Inflammatory macrophage (primary cell): ENCODE results near the gene ALDH16A1.
"Not testable (repeated sequence)": the region's sequence is repeated elsewhere in the genome, so short reads cannot be mapped to it uniquely, and the experiment has no call there.

Source experiments
- DNase-seq, 2 donors: peaks; one replicate each; pipeline ENCODE4 v3.0.0-alpha.2; 2020 to 2022

The ALDH16A1 gene

GRCh38 chr19:49441210-49441959, 11.6 kb upstream of the ALDH16A1 start, which contains the start of gene SLC17A7:
TSS of gene SLC17A7 (minus strand) at chr19:49441527. CDS start at chr19:49441379, 148 bp downstream.
- peak; percentile 6 to 20 for DNase-seq

GRCh38 chr19:49441960-49442350, 11.1 kb upstream of the ALDH16A1 start:
- no peak for DNase-seq

- DNase-seq: no peak
Measured at GRCh38 chr19:49442354-49442753, 10.7 kb upstream of the ALDH16A1 start.

DNA sequence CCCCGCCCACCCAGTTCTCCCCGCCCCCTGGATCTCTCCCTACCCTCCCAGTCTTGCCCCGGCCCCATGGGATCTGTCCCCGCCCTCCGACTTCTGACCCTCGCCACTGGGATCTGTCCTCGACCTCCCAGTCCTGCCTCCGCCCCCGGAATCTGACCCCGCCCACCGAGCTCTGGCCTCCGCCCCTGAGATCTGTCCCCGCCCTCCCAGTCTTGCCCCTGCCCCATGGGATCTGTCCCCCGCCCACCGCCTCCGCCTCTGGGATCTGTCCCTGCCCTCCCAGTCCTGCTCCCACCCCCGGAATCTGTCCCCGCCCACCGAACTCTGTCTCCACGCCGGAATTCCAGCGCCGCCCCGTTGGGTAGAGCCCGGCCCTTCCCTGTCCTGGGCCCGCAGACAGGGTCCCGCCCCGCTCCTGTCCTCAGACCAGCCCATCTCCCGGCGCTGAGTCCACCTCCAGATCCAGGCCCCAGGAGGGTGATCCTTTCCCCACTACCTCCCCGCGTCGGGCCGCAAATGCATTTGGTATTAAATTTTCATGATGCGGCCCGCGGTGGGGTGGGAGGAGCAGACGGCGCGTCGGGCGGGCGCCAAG, 10.2 kb upstream of the ALDH16A1 start:
- peak; percentile 51 to 74 for DNase-seq

GRCh38 chr19:49443366-49444099, 9.5 kb upstream of the ALDH16A1 start:
- DNase-seq: peak; percentile 92 to 96

GRCh38 chr19:49444100-49444700, 8.8 kb upstream of the ALDH16A1 start:
- DNase-seq: not testable (repeated sequence)

GRCh38 chr19:49445997-49446396, 7.0 kb upstream of the ALDH16A1 start:
- DNase-seq: peak; percentile 17 to 29

GRCh38 chr19:49447485-49448431, 5.3 kb upstream of the ALDH16A1 start:
- DNase-seq: no peak

- DNase-seq: no peak
Measured at GRCh38 chr19:49448432-49448786, 4.6 kb upstream of the ALDH16A1 start.

- no peak for DNase-seq
Measured at GRCh38 chr19:49450405-49450804, 2.6 kb upstream of the ALDH16A1 start.

DNA sequence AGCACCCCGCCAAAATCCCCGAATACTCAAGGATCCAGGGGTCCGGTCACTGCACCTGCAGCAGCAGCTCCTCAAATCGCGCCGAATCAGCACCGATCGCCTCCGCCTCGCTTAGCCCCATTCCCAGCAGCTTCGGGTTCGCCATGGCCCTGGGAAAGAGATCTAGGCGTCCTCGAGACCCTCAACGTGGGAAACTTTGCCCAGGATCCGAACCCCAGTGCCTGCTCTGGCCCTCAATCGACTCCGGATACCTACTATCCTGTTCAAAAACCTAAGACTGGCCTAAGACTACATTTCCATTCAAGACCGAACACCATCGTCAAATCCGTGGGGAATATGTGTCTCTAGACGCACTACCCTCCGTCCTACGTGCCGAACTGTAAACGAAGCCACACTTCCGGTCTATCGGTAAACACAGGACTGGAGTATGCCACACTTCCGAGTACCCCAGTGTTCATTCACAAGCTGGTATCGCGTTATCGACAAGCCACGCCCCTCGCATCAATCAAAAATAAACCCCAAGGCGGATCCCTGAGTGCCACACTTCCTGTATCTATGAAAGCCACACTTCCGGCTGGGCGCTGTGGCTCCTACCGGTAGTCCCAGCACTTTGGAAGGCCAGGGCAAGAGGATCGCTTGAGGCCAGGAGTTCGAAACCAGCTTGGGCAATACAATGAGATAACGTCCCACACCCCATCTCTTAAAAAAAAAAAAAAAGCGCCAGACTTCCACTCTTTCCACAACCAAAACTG, 1.4 kb upstream of the ALDH16A1 start, which contains the start of gene PIH1D1:
Gene PIH1D1, minus strand, starts transcription at position 385 of the 752 bp plus-strand sequence. Its CDS starts 240 bp downstream, at position 145.
- DNase-seq: peak; percentile 99

GRCh38 chr19:49453757-49454240, 774 bp downstream of the ALDH16A1 start:
- no peak for DNase-seq

GRCh38 chr19:49455773-49456172, 2.7 kb downstream of the ALDH16A1 start:
- no peak for DNase-seq

DNA sequence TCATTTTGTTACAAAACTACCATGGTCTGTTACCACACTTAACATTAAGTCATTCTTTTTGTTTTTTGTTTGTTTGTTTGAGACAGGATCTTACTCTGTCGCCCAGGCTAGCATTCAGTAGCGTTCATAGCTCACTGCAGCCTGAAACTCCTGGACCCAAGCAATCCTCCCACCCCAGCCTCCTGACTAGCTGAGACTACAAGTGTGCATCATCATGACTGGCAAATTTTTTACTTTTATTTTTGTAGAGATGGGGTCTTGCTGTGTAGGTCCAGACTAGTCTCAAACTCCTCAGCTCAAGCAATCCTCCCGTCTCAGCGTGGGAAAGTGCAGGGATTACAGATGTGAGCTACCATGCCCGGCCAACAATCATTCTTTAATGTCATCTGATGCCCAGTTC, 3.3 kb downstream of the ALDH16A1 start:
- peak; percentile 18 to 67 for DNase-seq

GRCh38 chr19:49458567-49458903, 5.5 kb downstream of the ALDH16A1 start:
- DNase-seq: no peak

DNA sequence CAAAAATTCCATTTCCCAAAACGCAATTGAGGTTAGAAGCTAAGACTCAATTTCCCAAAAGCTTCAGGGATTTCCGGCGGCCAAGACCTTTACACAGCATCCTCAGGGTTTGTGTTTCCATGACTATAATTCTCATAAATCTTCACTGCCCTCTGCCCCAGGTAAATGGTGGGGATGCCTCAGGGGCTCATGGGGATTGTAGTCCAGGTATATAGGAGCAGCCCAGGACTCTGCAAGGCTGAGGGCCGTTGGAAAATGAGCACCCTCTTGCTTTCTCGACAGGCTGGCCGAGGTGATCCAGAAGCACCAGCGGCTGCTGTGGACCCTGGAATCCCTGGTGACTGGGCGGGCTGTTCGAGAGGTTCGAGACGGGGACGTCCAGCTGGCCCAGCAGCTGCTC, 6.4 kb downstream of the ALDH16A1 start:
- DNase-seq: no peak

DNA sequence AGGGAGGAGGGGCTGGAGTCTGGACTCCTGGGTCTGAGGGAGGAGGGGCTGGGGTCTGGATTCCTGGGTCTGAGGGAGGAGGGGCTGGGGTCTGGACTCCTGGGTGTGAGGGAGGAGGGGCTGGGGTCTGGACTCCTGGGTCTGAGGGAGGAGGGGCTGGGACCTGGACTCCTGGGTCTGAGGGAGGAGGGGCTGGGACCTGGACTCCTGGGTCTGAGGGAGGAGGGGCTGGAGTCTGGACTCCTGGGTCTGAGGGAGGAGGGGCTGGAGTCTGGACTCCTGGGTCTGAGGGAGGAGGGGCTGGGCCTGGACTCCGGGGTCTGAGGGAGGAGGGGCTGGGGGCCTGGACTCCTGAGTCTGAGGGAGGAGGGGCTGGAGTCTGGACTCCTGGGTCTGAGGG, 8.1 kb downstream of the ALDH16A1 start:
- not testable (repeated sequence) for DNase-seq

- DNase-seq: no peak
Measured at GRCh38 chr19:49461656-49462055, 8.6 kb downstream of the ALDH16A1 start.

DNA sequence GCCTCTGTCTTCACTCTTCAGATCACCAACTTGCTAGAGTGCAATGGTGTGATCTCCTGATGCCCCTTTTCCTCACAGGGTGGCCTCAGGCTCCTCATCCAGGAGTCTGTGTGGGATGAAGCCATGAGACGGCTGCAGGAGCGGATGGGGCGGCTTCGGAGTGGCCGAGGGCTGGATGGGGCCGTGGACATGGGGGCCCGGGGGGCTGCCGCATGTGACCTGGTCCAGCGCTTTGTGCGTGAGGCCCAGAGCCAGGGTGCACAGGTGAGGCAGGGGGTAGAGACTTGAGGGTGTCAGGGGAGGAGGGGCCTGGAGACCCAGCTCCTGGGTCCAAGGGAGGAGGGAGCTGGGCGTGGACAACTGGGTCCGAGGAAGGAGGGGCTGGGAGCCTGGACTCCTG, 9.5 kb downstream of the ALDH16A1 start:
- DNase-seq: no peak

GRCh38 chr19:49463960-49464740, 11.1 kb downstream of the ALDH16A1 start:
- no peak for DNase-seq
